KMS-11 (cell line): ENCODE data around the gene SLC9A4.

Source experiments
- H2AFZ ChIP-seq: fragments of 200-600 bp; sonication (generic); 2 replicates; pipeline ENCODE4 v1.6.1; 2016; ENCODE audit warnings: antibody characterized with exemption, mixed run types, low read depth
- H3K27ac ChIP-seq: fragments of 200-600 bp; sonication (generic); 2 replicates; pipeline ENCODE4 v1.6.1; 2016; ENCODE audit warnings: mild to moderate bottlenecking, mixed run types
- H3K27me3 ChIP-seq: fragments of 200-600 bp; sonication (generic); 2 replicates; pipeline ENCODE4 v1.6.1; 2017; ENCODE audit warnings: mild to moderate bottlenecking, low read depth, mixed run types, moderate library complexity; ENCODE audit not compliant: insufficient read depth
- H3K36me3 ChIP-seq: fragments of 200-600 bp; sonication (generic); 2 replicates; pipeline ENCODE4 v1.6.1; 2017; ENCODE audit warnings: mild to moderate bottlenecking, mixed run types; ENCODE audit not compliant: insufficient read depth
- H3K4me1 ChIP-seq: fragments of 200-600 bp; sonication (generic); 2 replicates; pipeline ENCODE4 v1.6.1; 2016; ENCODE audit warnings: mild to moderate bottlenecking, low read depth, mixed run types; ENCODE audit not compliant: poor library complexity, severe bottlenecking
- H3K4me2 ChIP-seq: fragments of 200-600 bp; sonication (generic); 2 replicates; pipeline ENCODE4 v1.7.0; 2016; ENCODE audit warnings: mild to moderate bottlenecking, mixed run types
- H3K4me3 ChIP-seq: fragments of 200-600 bp; sonication (generic); IDR thresholded peaks from 2 replicates; pipeline ENCODE4 v1.6.1; 2017; ENCODE audit warnings: low read depth, low read length, mixed read lengths; ENCODE audit not compliant: insufficient read depth
- H3K79me2 ChIP-seq: fragments of 200-600 bp; sonication (generic); 2 replicates; pipeline ENCODE4 v1.6.1; 2016; ENCODE audit warnings: low read depth, mixed run types; ENCODE audit not compliant: insufficient read depth
- H3K9ac ChIP-seq: fragments of 200-600 bp; sonication (generic); 2 replicates; pipeline ENCODE4 v1.6.1; 2016; ENCODE audit warnings: mild to moderate bottlenecking, mixed run types
- H4K20me1 ChIP-seq: fragments of 200-600 bp; sonication (generic); 2 replicates; pipeline ENCODE4 v1.6.1; 2016; ENCODE audit warnings: mild to moderate bottlenecking, mixed run types; ENCODE audit not compliant: insufficient read depth
- CTCF ChIP-seq: fragments of 200-600 bp; sonication (generic); conservative IDR thresholded peaks from 2 replicates; pipeline ENCODE4 v1.6.1; 2017; ENCODE audit warnings: low read depth, mild to moderate bottlenecking, antibody characterized with exemption, low read length, moderate library complexity, mixed read lengths

Gene SLC9A4

GRCh38 chr2:102489646-102490045, 16.6 kb downstream of the SLC9A4 start:
- H3K4me1 ChIP-seq: no peaks in the 10 kb centered on the region
- no peak overlapping the region for H2AFZ ChIP-seq
- H3K4me2 ChIP-seq: no peak overlapping the region
- no peak overlapping the region for H3K9ac ChIP-seq
- no peak overlapping the region for H3K27ac ChIP-seq
- H4K20me1 ChIP-seq: no peaks in the 10 kb centered on the region
- no peaks in the 10 kb centered on the region for H3K79me2 ChIP-seq
- H3K36me3 ChIP-seq: no peaks in the 10 kb centered on the region
- H3K27me3 ChIP-seq: no peaks in the 10 kb centered on the region
- no peak overlapping the region for H3K4me3 ChIP-seq
- no peak for TF ChIP-seq CTCF

GRCh38 chr2:102492006-102492405, 19.0 kb downstream of the SLC9A4 start:
- Histone ChIP-seq H2AFZ (no peak overlapping the region), H3K4me2 (no peak overlapping the region), H3K9ac (no peak overlapping the region), H3K36me3 (no peaks in the 10 kb centered on the region), H4K20me1 (no peaks in the 10 kb centered on the region), H3K4me3 (no peak overlapping the region), H3K4me1 (no peaks in the 10 kb centered on the region), H3K27me3 (no peaks in the 10 kb centered on the region), H3K27ac (no peak overlapping the region), H3K79me2 (no peaks in the 10 kb centered on the region)
- no peak for TF ChIP-seq CTCF

- no peak overlapping the region for H3K27ac ChIP-seq
- no peaks in the 10 kb centered on the region for H3K36me3 ChIP-seq
- no peak overlapping the region for H3K9ac ChIP-seq
- no peak for TF ChIP-seq CTCF
- H3K27me3 ChIP-seq: no peaks in the 10 kb centered on the region
- H3K4me2 ChIP-seq: no peak overlapping the region
- no peaks in the 10 kb centered on the region for H3K4me1 ChIP-seq
- no peaks in the 10 kb centered on the region for H3K79me2 ChIP-seq
- H4K20me1 ChIP-seq: no peaks in the 10 kb centered on the region
- no peak overlapping the region for H2AFZ ChIP-seq
- H3K4me3 ChIP-seq: no peak overlapping the region
Observed at GRCh38 chr2:102494570-102494969, 21.5 kb downstream of the SLC9A4 start.

GRCh38 chr2:102498414-102498813, 25.4 kb downstream of the SLC9A4 start:
- Histone ChIP-seq H3K27me3 (no peaks in the 10 kb centered on the region), H4K20me1 (no peaks in the 10 kb centered on the region), H3K27ac (no peak overlapping the region), H3K79me2 (no peaks in the 10 kb centered on the region), H3K4me1 (no peaks in the 10 kb centered on the region), H3K36me3 (no peaks in the 10 kb centered on the region), H3K4me3 (no peak overlapping the region), H3K9ac (no peak overlapping the region), H2AFZ (no peak overlapping the region), H3K4me2 (no peak overlapping the region)
- no peak for TF ChIP-seq CTCF

- TF ChIP-seq CTCF: no peak
- Histone ChIP-seq H3K36me3 (no peaks in the 10 kb centered on the region), H3K4me2 (no peak overlapping the region), H3K27ac (no peak overlapping the region), H3K4me1 (no peaks in the 10 kb centered on the region), H3K79me2 (no peaks in the 10 kb centered on the region), H3K4me3 (no peak overlapping the region), H2AFZ (no peak overlapping the region), H4K20me1 (no peaks in the 10 kb centered on the region), H3K9ac (no peak overlapping the region), H3K27me3 (no peaks in the 10 kb centered on the region)
Observed at GRCh38 chr2:102499558-102499957, 26.5 kb downstream of the SLC9A4 start.
